ENCODE results near the gene DFFB.

Gene DFFB

GRCh38 chr1:3903141-3904005 lies 46.1 kb downstream of the DFFB start:
- Mint-ChIP-seq H3K36me3 (peaks cover 3% of the 10 kb centered on the region), H3K27ac (peak overlapping the region; percentile 46), H3K27me3 (no peaks in the 10 kb centered on the region), H3K4me1 (ENCODE audit: low read depth) (peaks cover 33% of the 10 kb centered on the region), H3K9me3 (ENCODE audit: low read depth) (no peaks in the 10 kb centered on the region), H3K4me3 (peak overlapping the region; percentile 35)

- peak overlapping the region; percentile 46 for H3K27ac Mint-ChIP-seq
- no peaks in the 10 kb centered on the region for H3K27me3 Mint-ChIP-seq
- H3K9me3 Mint-ChIP-seq (ENCODE audit: low read depth), result no peaks in the 10 kb centered on the region
- H3K4me1 Mint-ChIP-seq (ENCODE audit: low read depth), result peaks cover 25% of the 10 kb centered on the region
- H3K36me3 Mint-ChIP-seq, result no peaks in the 10 kb centered on the region
- no peak overlapping the region for H3K4me3 Mint-ChIP-seq
Measured at GRCh38 chr1:3904006-3904842, 46.9 kb downstream of the DFFB start.

- no peaks in the 10 kb centered on the region for H3K9me3 Mint-ChIP-seq (ENCODE audit: low read depth)
- peaks cover 23% of the 10 kb centered on the region for H3K4me1 Mint-ChIP-seq (ENCODE audit: low read depth)
- no peak overlapping the region for H3K27ac Mint-ChIP-seq
- no peaks in the 10 kb centered on the region for H3K27me3 Mint-ChIP-seq
- H3K4me3 Mint-ChIP-seq, result no peak overlapping the region
- no peaks in the 10 kb centered on the region for H3K36me3 Mint-ChIP-seq
Measured at GRCh38 chr1:3904843-3905185, 47.5 kb downstream of the DFFB start.

- Mint-ChIP-seq H3K4me1 (ENCODE audit: low read depth) (peaks cover 23% of the 10 kb centered on the region), H3K36me3 (no peaks in the 10 kb centered on the region), H3K27ac (peak overlapping the region; percentile 41), H3K4me3 (no peak overlapping the region), H3K9me3 (ENCODE audit: low read depth) (no peaks in the 10 kb centered on the region), H3K27me3 (no peaks in the 10 kb centered on the region)
Measured at GRCh38 chr1:3905266-3905952, 48.1 kb downstream of the DFFB start.

- peaks cover 27% of the 10 kb centered on the region for H3K4me1 Mint-ChIP-seq (ENCODE audit: low read depth)
- H3K9me3 Mint-ChIP-seq (ENCODE audit: low read depth), result no peaks in the 10 kb centered on the region
- H3K27me3 Mint-ChIP-seq, result no peaks in the 10 kb centered on the region
- H3K36me3 Mint-ChIP-seq, result no peaks in the 10 kb centered on the region
- no peak overlapping the region for H3K27ac Mint-ChIP-seq
- no peak overlapping the region for H3K4me3 Mint-ChIP-seq
Measured at GRCh38 chr1:3905953-3906671, 48.8 kb downstream of the DFFB start.

- Mint-ChIP-seq H3K4me3 (no peak overlapping the region), H3K27me3 (no peaks in the 10 kb centered on the region), H3K27ac (no peak overlapping the region), H3K9me3 (ENCODE audit: low read depth) (no peaks in the 10 kb centered on the region), H3K4me1 (ENCODE audit: low read depth) (peaks cover 25% of the 10 kb centered on the region), H3K36me3 (no peaks in the 10 kb centered on the region)
Measured at GRCh38 chr1:3906672-3907020, 49.4 kb downstream of the DFFB start.

- Mint-ChIP-seq H3K4me3 (no peak overlapping the region), H3K9me3 (ENCODE audit: low read depth) (no peaks in the 10 kb centered on the region), H3K27ac (no peak overlapping the region), H3K36me3 (no peaks in the 10 kb centered on the region), H3K4me1 (ENCODE audit: low read depth) (peaks cover 21% of the 10 kb centered on the region), H3K27me3 (no peaks in the 10 kb centered on the region)
Measured at GRCh38 chr1:3907031-3907534, 49.8 kb downstream of the DFFB start.

- H3K4me1 Mint-ChIP-seq (ENCODE audit: low read depth), result peaks cover 15% of the 10 kb centered on the region
- H3K27ac Mint-ChIP-seq, result no peak overlapping the region
- no peaks in the 10 kb centered on the region for H3K27me3 Mint-ChIP-seq
- no peaks in the 10 kb centered on the region for H3K36me3 Mint-ChIP-seq
- no peaks in the 10 kb centered on the region for H3K9me3 Mint-ChIP-seq (ENCODE audit: low read depth)
- H3K4me3 Mint-ChIP-seq, result no peak overlapping the region
Measured at GRCh38 chr1:3907621-3908165, 50.4 kb downstream of the DFFB start.

GRCh38 chr1:3908886-3909517 lies 51.7 kb downstream of the DFFB start:
- Mint-ChIP-seq H3K9me3 (ENCODE audit: low read depth) (no peaks in the 10 kb centered on the region), H3K4me3 (no peak overlapping the region), H3K27ac (no peak overlapping the region), H3K4me1 (ENCODE audit: low read depth) (peaks cover 7% of the 10 kb centered on the region), H3K27me3 (no peaks in the 10 kb centered on the region), H3K36me3 (no peaks in the 10 kb centered on the region)

GRCh38 chr1:3909615-3910014 lies 52.3 kb downstream of the DFFB start:
- H3K4me3 Mint-ChIP-seq, result no peak overlapping the region
- H3K27me3 Mint-ChIP-seq, result no peaks in the 10 kb centered on the region
- no peaks in the 10 kb centered on the region for H3K9me3 Mint-ChIP-seq (ENCODE audit: low read depth)
- H3K27ac Mint-ChIP-seq, result no peak overlapping the region
- peaks cover 7% of the 10 kb centered on the region for H3K4me1 Mint-ChIP-seq (ENCODE audit: low read depth)
- H3K36me3 Mint-ChIP-seq, result no peaks in the 10 kb centered on the region

GRCh38 chr1:3910049-3910731 lies 52.9 kb downstream of the DFFB start:
- H3K27ac Mint-ChIP-seq, result no peak overlapping the region
- H3K4me1 Mint-ChIP-seq (ENCODE audit: low read depth), result peaks cover 7% of the 10 kb centered on the region
- no peak overlapping the region for H3K4me3 Mint-ChIP-seq
- H3K9me3 Mint-ChIP-seq (ENCODE audit: low read depth), result no peaks in the 10 kb centered on the region
- H3K27me3 Mint-ChIP-seq, result no peaks in the 10 kb centered on the region
- H3K36me3 Mint-ChIP-seq, result no peaks in the 10 kb centered on the region

- Mint-ChIP-seq H3K4me1 (ENCODE audit: low read depth) (peaks cover 7% of the 10 kb centered on the region), H3K9me3 (ENCODE audit: low read depth) (no peaks in the 10 kb centered on the region), H3K27me3 (no peaks in the 10 kb centered on the region), H3K4me3 (no peak overlapping the region), H3K27ac (no peak overlapping the region), H3K36me3 (no peaks in the 10 kb centered on the region)
Measured at GRCh38 chr1:3910857-3911845, 53.9 kb downstream of the DFFB start.

Measured in activated naive CD8-positive, alpha-beta T cell (primary cell).